ENCODE data around the gene PRICKLE4. TPM values are rescaled to one million over a fixed set of nuclear protein-coding genes. Genes with fewer than 3 reads are reported as not detected.

PRICKLE4 gene, protein sequence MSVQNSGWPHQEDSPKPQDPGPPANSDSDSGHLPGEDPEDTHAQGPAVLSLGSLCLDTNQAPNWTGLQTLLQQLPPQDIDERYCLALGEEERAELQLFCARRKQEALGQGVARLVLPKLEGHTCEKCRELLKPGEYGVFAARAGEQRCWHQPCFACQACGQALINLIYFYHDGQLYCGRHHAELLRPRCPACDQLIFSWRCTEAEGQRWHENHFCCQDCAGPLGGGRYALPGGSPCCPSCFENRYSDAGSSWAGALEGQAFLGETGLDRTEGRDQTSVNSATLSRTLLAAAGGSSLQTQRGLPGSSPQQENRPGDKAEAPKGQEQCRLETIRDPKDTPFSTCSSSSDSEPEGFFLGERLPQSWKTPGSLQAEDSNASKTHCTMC
- total RNA-seq: 0.83 TPM in 1 of 2 replicates, not detected in the other

DNA sequence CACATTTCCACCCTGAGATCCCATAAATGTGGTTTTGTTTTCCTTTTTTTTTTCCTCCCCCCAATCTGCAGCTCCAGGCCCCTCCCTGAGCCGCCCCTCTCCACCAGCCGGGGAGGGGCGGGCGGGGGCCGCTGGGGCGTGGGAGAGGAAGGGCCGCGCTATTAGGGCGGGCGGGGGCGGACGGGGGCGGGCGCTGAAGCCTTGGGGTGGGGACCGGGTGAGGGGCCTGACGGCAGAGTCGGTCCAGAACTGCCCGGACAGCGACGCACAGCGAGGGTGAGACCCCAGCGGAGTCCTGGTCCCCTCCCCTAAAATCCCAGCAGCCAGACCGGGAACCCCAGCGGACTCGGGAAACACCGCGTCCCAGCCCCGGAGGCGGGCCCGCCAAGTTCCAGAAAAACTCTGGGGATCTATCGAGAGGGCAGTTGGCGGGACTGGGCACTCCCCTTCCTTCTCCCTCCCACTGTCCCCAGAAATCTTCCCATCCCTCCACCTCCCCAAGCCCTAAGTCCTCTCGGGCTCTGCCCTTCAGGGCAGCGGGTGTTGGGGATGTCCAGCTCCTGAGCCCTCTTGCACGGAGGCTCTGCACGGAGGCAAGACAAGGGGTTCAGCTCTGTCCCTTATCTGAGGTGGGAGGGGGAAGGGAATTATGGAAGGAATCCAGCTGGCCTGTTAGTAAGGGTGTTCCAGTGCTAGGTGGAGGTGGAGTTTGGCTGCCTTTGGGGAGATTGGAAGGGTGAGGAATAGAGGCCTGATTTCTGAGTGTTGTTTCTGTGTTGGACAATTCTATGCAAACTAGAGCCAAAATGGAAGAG, at the start of gene PRICKLE4:
Gene PRICKLE4, plus strand, starts transcription at position 232 of the 815 bp plus-strand sequence. CDS start 2,692 bp downstream, outside the sequence.

DNA sequence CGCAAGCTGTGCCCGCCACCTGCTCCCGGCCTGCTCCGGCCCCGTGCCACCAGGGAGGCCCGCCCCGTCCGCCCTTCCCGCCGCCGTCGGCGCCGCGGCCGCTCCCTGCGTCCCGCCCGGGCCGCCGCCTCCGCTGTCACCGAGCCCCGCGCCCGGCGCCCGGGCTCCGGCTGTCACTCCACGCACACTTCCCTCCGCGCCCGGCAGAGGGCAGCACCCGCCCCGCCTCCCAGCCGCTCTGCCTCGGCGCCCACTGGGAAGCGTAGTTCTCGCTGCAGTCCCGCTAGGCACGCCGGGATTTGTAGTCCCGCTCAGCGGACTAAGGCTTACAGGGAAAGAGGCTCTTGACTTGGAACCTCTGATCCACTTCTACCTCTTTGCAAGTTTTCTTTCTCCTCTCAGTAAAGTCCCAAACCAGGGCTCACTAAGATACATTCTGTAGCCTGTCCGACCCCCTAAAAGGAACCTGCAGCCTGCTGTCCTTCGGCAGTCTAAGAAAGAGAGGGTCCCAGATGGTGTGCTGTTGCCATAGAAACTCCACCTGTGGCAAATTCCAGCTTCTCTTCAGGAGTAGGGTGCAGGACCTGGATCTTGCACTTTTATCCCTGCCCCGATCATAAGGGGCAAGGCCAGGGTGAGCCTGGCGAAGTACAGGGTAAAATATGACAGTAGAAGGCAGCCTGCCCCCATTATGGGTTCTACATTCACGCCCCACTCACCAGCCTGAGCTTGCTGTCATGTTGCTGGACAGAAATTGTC, 45.0 kb upstream of the PRICKLE4 start, which contains the start of gene TFEB:
Gene TFEB, minus strand, starts transcription at position 182 of the 759 bp plus-strand sequence. CDS start 44,395 bp downstream, outside the sequence.

DNA sequence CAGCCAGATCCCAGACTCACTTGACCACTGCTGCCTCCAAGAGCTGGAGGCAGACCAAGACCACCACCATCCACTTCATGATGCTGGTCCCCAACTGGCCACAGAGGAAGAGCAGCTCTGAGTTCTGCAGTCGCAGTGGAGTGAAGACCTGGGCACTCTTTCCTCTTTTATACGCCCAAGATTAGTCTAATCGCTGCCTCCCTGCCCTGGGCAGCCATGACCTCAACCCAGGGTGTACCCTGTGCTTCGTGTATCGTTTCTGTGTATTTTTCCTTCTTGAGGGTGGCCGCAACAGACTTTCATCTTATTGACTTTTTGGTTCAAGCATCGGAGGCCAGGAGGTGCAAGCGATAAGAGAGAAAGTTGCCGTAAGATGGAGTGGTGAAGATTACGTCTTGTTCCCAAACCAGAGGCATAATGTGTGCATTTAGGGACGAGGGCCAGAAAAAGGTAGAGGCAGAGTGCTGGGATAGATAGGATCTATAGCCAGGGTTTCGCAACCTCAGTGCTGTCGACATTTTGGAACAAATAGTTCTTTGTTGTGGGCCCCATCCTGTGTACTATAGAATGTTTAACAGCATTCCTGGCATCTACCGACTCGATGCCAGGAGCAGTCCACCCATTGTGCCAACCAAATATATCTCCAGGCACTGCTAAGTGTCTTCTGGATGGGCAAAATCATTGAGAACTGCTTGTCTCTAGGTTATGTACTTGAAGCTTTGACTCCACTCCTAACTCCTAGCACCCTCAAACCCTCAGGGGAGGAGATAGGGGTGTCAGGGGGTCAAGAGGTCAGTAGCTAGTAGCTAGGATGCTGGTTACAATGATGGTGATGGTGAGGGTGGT, 33.1 kb upstream of the PRICKLE4 start, which contains the start of gene PGC:
Gene PGC, minus strand, starts transcription at position 142 of the 846 bp plus-strand sequence. Its CDS starts 63 bp downstream, at position 79.

DNA sequence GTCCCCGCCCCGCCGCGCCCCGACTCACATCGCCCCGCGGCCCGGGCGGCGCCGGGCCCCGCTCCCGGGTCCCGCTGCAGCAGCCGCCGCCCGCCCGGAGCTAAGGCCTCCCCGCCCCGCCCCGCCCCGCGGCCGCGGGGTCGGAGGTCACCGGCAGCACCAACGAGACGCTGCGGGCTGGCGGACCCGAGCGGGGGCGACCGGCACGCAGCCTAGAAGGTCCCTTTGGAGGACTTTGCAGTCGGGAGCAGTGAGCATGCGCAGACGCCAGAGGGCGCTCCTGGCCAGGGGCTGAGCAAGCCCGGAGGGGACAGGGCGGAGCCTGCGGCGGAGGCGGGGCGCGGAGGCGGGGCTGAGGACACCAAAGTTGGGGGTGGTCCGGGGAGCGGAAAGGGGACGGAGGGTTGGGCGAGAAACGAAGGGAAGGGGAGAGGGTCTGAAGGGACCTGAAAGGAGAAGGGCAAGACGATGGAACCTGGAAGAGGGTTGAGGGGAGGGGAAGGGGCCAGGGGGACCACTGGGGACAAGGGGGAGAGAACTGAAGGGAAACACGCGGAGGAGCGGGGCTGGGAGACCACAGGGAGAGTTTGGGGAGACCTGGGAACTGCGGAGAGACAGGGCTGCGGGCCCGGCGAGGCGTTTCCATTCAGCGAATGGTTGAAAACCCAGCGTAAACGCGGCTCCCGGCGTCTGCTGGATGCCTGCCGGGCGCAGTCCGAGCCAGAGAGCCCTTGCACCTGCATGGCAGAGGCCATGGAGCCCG, 613 bp upstream of the PRICKLE4 start, which contains the start of gene FRS3:
Gene FRS3, minus strand, starts transcription at position 113 of the 763 bp plus-strand sequence. CDS start 2,913 bp downstream, outside the sequence.

DNA sequence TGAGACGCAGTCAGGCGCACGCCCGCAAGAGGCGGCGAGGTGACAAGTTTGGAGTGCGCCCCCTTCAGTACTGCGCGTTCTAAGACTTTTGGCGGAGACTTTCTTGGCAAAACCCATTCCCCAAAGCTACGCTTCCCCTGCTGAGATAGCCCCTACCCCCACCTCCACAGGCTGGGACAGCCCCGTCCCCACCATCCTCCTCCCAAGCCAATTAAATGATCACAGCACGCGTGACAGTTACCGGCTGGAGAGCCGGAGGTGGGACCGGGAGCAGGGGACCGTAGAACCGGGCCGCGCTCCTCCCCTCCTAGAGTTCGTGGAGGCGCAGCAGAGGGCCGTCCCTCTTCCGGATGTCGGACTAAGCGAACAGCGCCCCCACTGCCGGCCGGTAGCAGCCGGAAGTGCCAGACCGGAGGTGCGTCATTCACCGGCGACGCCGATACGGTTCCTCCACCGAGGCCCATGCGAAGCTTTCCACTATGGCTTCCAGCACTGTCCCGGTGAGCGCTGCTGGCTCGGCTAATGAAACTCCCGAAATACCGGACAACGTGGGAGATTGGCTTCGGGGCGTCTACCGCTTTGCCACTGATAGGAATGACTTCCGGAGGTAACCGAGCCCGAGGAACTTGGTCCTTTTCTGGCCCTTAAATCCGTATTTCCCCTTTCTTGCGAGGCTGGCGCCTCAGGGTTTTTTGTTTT, 6.8 kb downstream of the PRICKLE4 start, which contains the start of gene TOMM6:
Gene TOMM6, plus strand, starts transcription at position 476 of the 699 bp plus-strand sequence. Its CDS starts 4 bp downstream, at position 480.

Other genes starting within 250 kb of the PRICKLE4 start
- 1.3 and 3.3 TPM in 2 replicates for gene FOXP4, start 234.4 kb upstream of the PRICKLE4 start, total RNA-seq
- gene MDFI, start 142.3 kb upstream of the PRICKLE4 start, total RNA-seq: 0.17 TPM in 1 of 2 replicates, not detected in the other
- 2.6 and 7.8 TPM in 2 replicates for gene TFEB, start 45.2 kb upstream of the PRICKLE4 start, total RNA-seq
- gene PGC, start 33.4 kb upstream of the PRICKLE4 start, total RNA-seq: not detected in 2 replicates
- gene FRS3, start 882 bp upstream of the PRICKLE4 start, total RNA-seq: 1.7 and 2.8 TPM in 2 replicates
- gene TOMM6, start 6.9 kb downstream of the PRICKLE4 start, total RNA-seq: 51.8 and 89.4 TPM in 2 replicates
- 2.2 and 5.5 TPM in 2 replicates for gene USP49, start 114.6 kb downstream of the PRICKLE4 start, total RNA-seq
- gene MED20, start 140.4 kb downstream of the PRICKLE4 start, total RNA-seq: 31.4 and 33.1 TPM in 2 replicates
- 9.5 and 11.1 TPM in 2 replicates for gene BYSL, start 140.7 kb downstream of the PRICKLE4 start, total RNA-seq
- 13.8 and 18.2 TPM in 2 replicates for gene CCND3, start 161.0 kb downstream of the PRICKLE4 start, total RNA-seq